ENCODE measurements around the gene ZNF223. TPM values are rescaled to one million over a fixed set of nuclear protein-coding genes. Genes with fewer than 3 reads are reported as not detected.

Gene ZNF223
- 9.5 and 10.0 TPM in 2 replicates for total RNA-seq (2013; cell fraction: nucleolus; rRNA removed)
- total RNA-seq (2014; rRNA removed) (0.11 TPM in 1 of 2 replicates, not detected in the other), total RNA-seq (2014; rRNA removed; fragmentation: Illumina TruSeq; extraction: Trizol) (0.18 TPM in 1 of 2 replicates, not detected in the other), total RNA-seq (2021) (not detected in 2 replicates), polyA plus RNA-seq (2011; rRNA removed) (3.7 and 5.0 TPM in 2 replicates), polyA plus RNA-seq (2014; fragmentation: Illumina TruSeq; extraction: Trizol) (0.09 TPM in 1 of 2 replicates, not detected in the other), polyA plus RNA-seq (2014; fragmentation: Nextera tagmentation; extraction: Ambion mirVana) (under 1 TPM in 1 of 2 experiments, not detected in 1; 0.16 TPM), polyA plus RNA-seq (2014; rRNA removed) (0.05 and 0.14 TPM in 2 replicates), polyA plus RNA-seq (2016; fragmentation: Nextera tagmentation; extraction: Ambion mirVana) (under 1 TPM in 1 of 2 experiments, not detected in 1; 0.20 TPM), polyA minus RNA-seq (2011; rRNA and poly(A)+ RNA removed) (3.1 and 3.2 TPM in 2 replicates), Bru-seq, nascent RNA (percentile 59 among the genes with signal in this experiment), BruChase-seq, experiment 1, labeled RNA remaining after a 6-hour chase (percentile 53 among the genes with signal in this experiment), BruChase-seq, experiment 2, labeled RNA remaining after a 2-hour chase (percentile 65 among the genes with signal in this experiment)
- 0.75 TPM for polyA plus RNA-seq (2011; ENCODE audit: low read depth)
- polyA plus RNA-seq (2011; cell fraction: cytosol; rRNA removed): 1.0 and 1.6 TPM in 2 replicates
- polyA plus RNA-seq (2011; cell fraction: nucleus; rRNA removed): 5.3 and 6.2 TPM in 2 replicates
- 0.23 and 0.59 TPM in 2 replicates for polyA plus RNA-seq (2012)
- 1.5 and 3.2 TPM in 2 replicates for polyA minus RNA-seq (2011; cell fraction: cytosol; rRNA and poly(A)+ RNA removed)
- polyA minus RNA-seq (2011; cell fraction: nucleus; rRNA and poly(A)+ RNA removed): 3.3 TPM in 2 replicates
- long read RNA-seq, experiment 1, partial matches to known transcripts: 0 of 4 reads
- long read RNA-seq, experiment 1, other reads (novel, unspliced or antisense): 1 of 4 reads
- long read RNA-seq, experiment 2, transcript ZNF223-201 (5 exons, 2,418 nt): major isoform, 23 of 34 reads
- long read RNA-seq, experiment 2, partial matches to known transcripts: 0 of 34 reads
- long read RNA-seq, experiment 2, other reads (novel, unspliced or antisense): 8 of 34 reads

DNA sequence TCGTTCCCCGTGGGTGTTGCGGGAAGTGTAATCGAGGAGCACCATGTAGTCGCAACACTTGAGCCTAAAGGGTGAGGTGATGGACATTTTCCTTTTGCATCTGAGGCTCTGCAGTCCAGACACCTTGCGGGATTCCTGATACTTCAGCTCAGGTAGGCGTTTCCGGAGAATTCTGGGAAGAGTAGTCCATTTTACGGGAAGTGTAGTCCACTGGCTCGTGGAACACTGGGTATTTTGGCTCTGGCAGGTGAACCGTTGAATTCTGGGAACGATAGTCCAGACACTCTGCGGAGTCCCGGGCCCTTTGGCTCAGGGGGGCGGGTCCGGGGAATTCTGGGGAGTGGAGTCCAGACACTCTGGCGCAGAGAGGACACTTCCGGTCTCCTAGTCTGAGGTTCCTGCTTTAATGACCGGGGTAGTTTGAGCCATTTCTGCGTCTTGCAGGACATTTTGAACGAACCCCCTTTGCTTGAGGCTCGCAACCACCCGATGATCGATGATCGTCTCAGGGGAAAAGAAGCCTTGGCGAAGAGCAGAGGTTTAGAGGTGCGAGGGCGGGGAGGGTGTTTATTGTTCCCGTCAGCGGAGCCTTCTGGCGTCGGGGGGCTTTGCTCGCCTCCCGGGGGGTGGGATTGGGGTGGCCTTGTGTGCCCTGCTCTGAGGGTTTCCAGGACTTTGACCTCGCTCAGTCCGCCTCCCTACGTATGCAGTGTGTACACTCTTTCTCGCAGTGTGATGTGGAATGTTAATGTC lies at the start of gene ZNF223:
ZNF223 (plus strand) TSS at position 387 of the 753 bp plus-strand sequence. CDS start 3,141 bp downstream, outside the sequence.
- BruUV-seq (replicated peaks): no TSS peak
- peak within 1 kb of the TSS; percentile 55 for H3K4me3 ChIP-seq
- no peak within 1 kb of the TSS for H3K27ac ChIP-seq (ENCODE audit: control insufficient read depth, insufficient read depth)
- ChIA-PET POLR2A (interaction anchor here (1.5 to 2.2 kb wide), 2 partner anchors 22 to 43 kb away, joined by 3 to 6 read pairs; no protein-coding TSS in a partner anchor), RAD21 (ENCODE audit: unreplicated experiment) (interaction anchor here (0.7 to 1.2 kb wide), 3 partner anchors 48 to 117 kb away, joined by 3 read pairs; partner anchors contain the start of genes ZNF226 and ZNF45), SMC1A (ENCODE audit: uncharacterized antibody, unreplicated experiment) (interaction anchor here (1.0 kb wide), 2 partner anchors 15 to 43 kb away, joined by 3 read pairs; no protein-coding TSS in a partner anchor), CTCF (interaction anchor here (1.0 to 2.4 kb wide), 3 partner anchors 10 to 116 kb away, joined by 3 to 5 read pairs (median 3); partner anchors contain the start of genes ZNF224 and ZNF45)
- in situ Hi-C loops (cut with MboI): no loop called here
- H3K79me2 ChIP-seq (ENCODE audit: control insufficient read depth, insufficient read depth, low read length): no peaks in the 10 kb centered on the region
- DNase-seq (ENCODE audit: low read depth, low spot score): peak; percentile 69
- intact Hi-C loops (cut with micrococcal nuclease; ENCODE audit: unreplicated experiment): no loop called here
- WGBS (ENCODE audit: insufficient coverage, insufficient replicate concordance, low lambda C conversion rate, missing lambda C conversion rate): 15% methylated on average over 37 of the region's 38 CpGs
- H3K27me3 ChIP-seq (replicated peaks in 1 of 2; ENCODE audit: control insufficient read depth in 2 of 2, insufficient read depth in 2 of 2, low read length in 1 of 2): no peaks in the 10 kb centered on the region
- ATAC-seq: peak; percentile 98
- H3K36me3 ChIP-seq (ENCODE audit: control insufficient read depth in 2 of 2, insufficient read depth in 2 of 2, low read length in 1 of 2): no peaks in the 10 kb centered on the region
- H3K4me1 ChIP-seq (ENCODE audit: control insufficient read depth, insufficient read depth, low read length): no peaks in the 10 kb centered on the region
- H2AFZ ChIP-seq (ENCODE audit: control insufficient read depth, low read depth, low read length): peak within 1 kb of the TSS; percentile 91
- peak within 1 kb of the TSS; percentile 58 for H3K9ac ChIP-seq (ENCODE audit: control insufficient read depth, insufficient read depth, low read length)
- FAIRE-seq: peak; percentile 72
- H3K4me2 ChIP-seq (ENCODE audit: control insufficient read depth, insufficient read depth): peak within 1 kb of the TSS; percentile 6
- H3K9me3 ChIP-seq (replicated peaks; ENCODE audit: control insufficient read depth, insufficient read depth, low read length): peaks cover 7% of the 10 kb centered on the region; the same call in 2 of the 3 replicates
- H4K20me1 ChIP-seq (ENCODE audit: control insufficient read depth, insufficient read depth): no peaks in the 10 kb centered on the region
- no peak for TF ChIP-seq NFIC (IDR thresholded peaks at IDR 0.05; ENCODE audit: low read depth, low read length)
- TF ChIP-seq, protein P1, sequence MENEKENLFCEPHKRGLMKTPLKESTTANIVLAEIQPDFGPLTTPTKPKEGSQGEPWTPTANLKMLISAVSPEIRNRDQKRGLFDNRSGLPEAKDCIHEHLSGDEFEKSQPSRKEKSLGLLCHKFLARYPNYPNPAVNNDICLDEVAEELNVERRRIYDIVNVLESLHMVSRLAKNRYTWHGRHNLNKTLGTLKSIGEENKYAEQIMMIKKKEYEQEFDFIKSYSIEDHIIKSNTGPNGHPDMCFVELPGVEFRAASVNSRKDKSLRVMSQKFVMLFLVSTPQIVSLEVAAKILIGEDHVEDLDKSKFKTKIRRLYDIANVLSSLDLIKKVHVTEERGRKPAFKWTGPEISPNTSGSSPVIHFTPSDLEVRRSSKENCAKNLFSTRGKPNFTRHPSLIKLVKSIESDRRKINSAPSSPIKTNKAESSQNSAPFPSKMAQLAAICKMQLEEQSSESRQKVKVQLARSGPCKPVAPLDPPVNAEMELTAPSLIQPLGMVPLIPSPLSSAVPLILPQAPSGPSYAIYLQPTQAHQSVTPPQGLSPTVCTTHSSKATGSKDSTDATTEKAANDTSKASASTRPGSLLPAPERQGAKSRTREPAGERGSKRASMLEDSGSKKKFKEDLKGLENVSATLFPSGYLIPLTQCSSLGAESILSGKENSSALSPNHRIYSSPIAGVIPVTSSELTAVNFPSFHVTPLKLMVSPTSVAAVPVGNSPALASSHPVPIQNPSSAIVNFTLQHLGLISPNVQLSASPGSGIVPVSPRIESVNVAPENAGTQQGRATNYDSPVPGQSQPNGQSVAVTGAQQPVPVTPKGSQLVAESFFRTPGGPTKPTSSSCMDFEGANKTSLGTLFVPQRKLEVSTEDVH (IDR thresholded peaks at IDR 0.05; ENCODE audit: low read depth, partially characterized antibody): no peak
- no peak for TF ChIP-seq MXI1 (IDR thresholded peaks at IDR 0.05; ENCODE audit: low read depth, low read length)
- TF ChIP-seq CBX3 (IDR thresholded peaks at IDR 0.05; ENCODE audit: borderline replicate concordance, low read depth): no peak
- no peak for TF ChIP-seq ZNF217 (IDR thresholded peaks at IDR 0.05)
- no peak for TF ChIP-seq ZNF622 (IDR thresholded peaks at IDR 0.05)
- TF ChIP-seq SREBF1 (IDR thresholded peaks at IDR 0.05; ENCODE audit: low read length): no peak
- TF ChIP-seq, protein P2, sequence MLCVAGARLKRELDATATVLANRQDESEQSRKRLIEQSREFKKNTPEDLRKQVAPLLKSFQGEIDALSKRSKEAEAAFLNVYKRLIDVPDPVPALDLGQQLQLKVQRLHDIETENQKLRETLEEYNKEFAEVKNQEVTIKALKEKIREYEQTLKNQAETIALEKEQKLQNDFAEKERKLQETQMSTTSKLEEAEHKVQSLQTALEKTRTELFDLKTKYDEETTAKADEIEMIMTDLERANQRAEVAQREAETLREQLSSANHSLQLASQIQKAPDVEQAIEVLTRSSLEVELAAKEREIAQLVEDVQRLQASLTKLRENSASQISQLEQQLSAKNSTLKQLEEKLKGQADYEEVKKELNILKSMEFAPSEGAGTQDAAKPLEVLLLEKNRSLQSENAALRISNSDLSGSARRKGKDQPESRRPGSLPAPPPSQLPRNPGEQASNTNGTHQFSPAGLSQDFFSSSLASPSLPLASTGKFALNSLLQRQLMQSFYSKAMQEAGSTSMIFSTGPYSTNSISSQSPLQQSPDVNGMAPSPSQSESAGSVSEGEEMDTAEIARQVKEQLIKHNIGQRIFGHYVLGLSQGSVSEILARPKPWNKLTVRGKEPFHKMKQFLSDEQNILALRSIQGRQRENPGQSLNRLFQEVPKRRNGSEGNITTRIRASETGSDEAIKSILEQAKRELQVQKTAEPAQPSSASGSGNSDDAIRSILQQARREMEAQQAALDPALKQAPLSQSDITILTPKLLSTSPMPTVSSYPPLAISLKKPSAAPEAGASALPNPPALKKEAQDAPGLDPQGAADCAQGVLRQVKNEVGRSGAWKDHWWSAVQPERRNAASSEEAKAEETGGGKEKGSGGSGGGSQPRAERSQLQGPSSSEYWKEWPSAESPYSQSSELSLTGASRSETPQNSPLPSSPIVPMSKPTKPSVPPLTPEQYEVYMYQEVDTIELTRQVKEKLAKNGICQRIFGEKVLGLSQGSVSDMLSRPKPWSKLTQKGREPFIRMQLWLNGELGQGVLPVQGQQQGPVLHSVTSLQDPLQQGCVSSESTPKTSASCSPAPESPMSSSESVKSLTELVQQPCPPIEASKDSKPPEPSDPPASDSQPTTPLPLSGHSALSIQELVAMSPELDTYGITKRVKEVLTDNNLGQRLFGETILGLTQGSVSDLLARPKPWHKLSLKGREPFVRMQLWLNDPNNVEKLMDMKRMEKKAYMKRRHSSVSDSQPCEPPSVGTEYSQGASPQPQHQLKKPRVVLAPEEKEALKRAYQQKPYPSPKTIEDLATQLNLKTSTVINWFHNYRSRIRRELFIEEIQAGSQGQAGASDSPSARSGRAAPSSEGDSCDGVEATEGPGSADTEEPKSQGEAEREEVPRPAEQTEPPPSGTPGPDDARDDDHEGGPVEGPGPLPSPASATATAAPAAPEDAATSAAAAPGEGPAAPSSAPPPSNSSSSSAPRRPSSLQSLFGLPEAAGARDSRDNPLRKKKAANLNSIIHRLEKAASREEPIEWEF (IDR thresholded peaks at IDR 0.05; ENCODE audit: insufficient replicate concordance, low read depth, low read length): no peak
